HG02852 (cell line): ENCODE measurements around the gene BAIAP3.

Source experiments
- ATAC-seq: cut with Tn5 transposase; IDR thresholded peaks from one replicate; pipeline ENCODE4 v1.9.1; 2021; ENCODE audit warnings: mild to moderate bottlenecking, moderate library complexity; ENCODE audit not compliant: unreplicated experiment

The BAIAP3 gene

DNA sequence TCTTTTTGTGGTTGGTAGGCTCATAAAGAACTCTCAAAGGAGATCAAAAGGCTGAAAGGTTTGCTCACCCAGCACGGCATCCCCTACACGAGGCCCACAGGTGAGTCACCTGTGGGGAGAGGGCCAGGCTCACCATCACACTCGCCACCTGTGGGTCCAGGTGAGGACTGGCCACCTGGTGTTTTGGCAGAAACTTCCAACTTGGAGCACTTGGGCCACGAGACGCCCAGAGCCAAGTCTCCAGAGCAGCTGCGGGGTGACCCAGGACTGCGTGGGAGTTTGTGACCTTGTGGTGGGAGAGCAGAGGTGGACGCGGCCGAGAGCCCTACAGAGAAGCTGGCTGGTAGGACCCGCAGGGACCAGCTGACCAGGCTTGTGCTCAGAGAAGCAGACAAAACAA is 29.4 kb downstream of the BAIAP3 start:
- ATAC-seq = no peak

GRCh38 chr16:1363501-1364041 is 30.1 kb downstream of the BAIAP3 start:
- ATAC-seq = no peak

DNA sequence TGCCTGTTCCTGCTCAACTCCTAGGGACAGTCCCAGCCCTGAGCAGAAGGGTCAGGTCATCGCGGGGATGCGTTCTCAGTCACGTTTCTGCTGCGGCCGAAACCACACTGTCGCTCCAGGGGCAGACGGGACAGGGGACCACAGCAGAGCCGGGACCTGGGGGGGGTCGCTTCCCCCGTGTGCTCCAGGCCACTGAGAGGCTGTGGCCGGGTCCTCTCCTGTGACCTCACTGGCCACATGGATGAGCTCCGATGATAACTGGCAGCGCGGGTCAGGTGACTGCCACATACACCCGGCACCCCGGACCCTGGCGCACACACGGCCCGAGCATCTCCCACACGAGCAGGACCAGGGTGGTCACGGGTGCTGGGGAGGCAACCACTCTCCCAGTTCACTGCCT is 31.1 kb downstream of the BAIAP3 start:
- ATAC-seq = no peak

DNA sequence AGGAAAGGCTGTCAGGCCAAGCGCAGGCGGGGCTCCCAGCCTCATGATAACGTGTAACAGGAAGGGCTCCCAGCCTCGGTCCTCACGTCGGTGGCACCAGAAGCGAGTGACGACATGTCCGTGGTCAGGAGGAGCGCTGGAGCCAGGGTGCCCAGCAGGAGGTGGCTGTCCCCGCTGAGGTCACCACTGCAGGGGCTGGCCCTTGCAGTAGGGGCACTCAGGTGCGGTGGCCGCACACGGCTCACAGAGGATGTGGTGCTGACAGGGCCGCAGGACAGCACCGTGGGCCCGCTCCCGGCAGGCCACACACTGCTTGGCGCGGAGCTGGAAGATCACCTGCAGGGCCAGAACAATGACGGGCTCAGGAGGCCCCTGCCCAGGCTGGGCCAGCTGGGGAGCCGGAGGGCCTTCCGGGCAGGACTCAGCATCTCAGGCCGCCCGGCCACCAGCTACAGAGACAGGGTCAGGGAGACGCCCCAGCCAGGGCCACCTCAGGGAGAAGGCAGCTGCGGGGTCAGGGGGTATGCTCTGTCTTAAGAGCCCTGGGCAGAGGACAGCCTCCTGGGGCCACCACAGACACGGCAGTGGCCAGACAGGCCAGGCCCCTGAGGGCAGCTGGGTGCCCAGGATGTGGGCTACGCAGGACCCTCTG is 32.7 kb downstream of the BAIAP3 start:
- no peak for ATAC-seq

GRCh38 chr16:1366712-1367299 is 33.4 kb downstream of the BAIAP3 start:
- no peak for ATAC-seq

DNA sequence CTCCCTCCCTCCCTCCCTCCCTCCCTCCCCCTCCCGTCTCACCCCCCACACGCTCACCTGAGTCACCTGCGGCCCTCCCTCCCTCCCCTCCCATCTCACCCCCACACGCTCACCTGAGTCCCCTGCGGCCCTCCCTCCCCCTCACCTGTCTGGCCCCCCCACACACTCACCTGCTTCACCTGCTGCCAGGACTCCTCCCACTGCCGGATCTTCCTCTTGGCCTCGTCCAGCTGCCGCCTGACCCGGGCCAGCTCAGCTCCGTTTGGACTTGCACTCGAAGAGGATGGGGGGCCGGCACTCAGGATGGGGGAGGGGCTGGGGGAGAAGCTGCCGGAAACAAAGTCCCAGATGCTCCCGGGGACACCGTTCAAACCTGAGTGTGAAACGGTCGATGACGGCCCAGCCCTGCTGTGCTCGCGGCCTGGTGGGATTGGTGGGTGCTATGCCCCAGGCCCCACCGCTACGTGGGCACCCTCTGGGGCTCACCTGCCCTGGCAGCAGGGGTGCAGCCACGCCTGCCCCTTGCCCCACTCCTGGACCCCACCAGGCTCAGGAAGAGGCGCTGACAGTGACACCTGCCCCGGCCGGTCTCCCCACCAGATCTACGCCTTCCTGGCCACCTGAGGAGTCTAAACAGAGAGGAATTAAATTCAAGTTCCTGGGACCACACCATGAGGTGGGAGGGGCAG is 34.2 kb downstream of the BAIAP3 start:
- no peak for ATAC-seq

DNA sequence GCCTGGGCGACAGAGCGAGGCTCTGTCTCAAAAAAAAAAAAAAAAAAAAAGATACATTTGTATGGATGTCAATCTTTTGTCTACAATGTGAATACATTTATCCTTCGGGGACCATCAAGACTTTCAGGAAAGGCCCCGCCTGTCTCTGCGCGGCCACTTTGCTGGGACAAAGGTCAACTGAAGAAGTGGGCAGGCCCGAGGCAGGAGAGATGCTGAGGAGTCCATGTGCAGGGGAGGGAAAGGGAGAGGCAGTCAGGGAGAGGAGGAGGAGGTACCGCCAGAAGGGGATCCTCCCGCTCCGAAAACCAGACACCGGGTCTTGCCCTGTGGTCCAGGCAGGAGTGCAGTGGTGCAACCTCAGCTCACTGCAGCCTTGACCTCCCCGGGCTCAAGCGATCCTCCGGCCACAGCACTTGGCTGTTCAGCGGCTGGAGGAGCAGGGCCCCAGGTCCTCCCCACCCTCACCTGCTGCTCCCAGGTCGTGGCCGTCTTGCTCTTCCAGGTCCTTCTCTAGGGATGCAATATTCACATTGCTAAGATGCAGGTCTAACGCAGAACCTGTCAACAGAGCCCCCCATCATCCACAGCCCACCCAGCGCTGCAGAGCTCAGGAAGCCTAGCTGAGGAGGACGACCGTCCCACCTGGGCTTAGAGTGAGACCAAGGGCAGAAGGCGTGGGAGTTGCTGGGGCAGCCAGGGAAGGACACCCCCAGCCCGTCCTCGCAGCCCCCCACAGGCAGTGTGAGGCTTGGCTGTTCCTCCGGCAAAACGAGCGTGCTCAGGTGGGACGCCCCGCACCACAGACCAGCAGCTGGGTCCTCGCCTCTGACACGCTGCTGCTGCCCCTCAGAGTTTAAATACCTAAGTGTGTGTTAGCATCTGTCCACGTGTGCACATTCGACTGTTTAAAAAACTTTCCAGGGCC is 37.9 kb downstream of the BAIAP3 start:
- ATAC-seq = no peak

DNA sequence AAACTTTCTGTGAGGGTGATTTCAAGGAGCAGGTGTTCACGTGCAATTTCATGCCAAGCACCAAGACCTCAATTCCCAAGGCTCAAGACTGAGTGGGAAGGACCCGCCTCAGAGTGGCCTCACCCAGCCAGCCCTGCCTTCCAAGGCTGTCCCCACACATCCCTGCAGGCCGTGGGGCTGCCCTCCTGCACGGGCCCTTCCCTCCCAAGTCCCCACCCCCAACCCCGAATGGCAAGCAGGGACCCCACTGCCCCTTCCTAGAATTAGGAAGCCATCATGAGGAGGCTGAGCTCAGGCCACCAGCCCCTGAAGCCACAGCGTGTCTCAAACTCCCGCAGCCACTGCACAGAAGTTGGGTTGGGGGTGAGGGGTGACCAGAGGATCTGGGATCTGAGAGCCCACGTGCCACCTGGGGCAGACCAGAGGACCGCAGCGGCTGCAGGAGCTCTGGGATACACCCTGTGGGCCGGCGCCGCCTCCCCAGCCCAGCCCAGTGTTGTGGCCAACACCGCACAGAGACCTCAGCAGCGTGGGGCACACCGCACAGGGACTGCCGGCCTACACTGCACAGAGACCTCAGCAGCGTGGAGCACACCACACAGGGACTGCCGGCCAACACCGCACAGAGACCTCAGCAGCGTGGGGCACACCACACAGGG is 39.0 kb downstream of the BAIAP3 start:
- ATAC-seq = no peak

- no peak for ATAC-seq
These were observed 41.2 kb downstream of the BAIAP3 start for GRCh38 chr16:1374418-1375297.

- no peak for ATAC-seq
These were observed 41.8 kb downstream of the BAIAP3 start for GRCh38 chr16:1375298-1375640.

DNA sequence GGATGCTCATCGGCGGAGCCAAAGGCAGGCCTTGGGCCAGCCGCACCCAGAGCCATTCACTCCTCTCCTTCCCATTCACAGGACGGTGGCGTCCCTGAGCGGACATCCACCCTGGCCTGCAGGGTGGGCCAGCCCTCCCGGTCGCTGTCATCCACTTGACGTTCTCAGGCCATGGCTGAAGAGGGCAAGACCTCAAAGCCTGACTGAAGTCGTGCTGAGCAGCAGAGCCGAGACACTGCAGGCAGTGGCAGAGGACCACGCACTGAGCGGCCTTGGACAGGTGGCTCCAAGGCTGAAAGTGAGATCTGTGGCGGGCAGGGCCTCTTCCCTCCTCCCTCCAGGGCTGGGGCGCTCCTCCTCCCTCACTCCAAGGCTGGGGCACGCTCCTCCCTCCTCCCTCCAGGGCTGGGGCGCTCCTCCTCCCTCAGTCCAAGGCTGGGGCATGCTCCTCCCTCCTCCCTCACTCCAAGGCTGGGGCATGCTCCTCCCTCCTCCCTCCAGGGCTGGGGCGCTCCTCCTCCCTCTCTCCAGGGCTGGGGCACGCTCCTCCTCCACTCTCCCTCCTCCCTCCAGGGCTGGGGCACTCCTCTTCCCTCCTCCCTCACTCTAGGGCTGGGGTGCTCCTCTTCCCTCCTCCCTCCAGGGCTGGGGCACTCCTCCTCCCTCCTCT is 42.4 kb downstream of the BAIAP3 start:
- ATAC-seq = no peak

GRCh38 chr16:1377406-1378010 is 44.1 kb downstream of the BAIAP3 start:
- ATAC-seq = no peak

- no peak for ATAC-seq
These were observed 44.8 kb downstream of the BAIAP3 start for GRCh38 chr16:1378087-1378803.

- peak; percentile 36 for ATAC-seq
These were observed 45.4 kb downstream of the BAIAP3 start for GRCh38 chr16:1378804-1379303.

GRCh38 chr16:1379304-1380076 is 46.0 kb downstream of the BAIAP3 start:
- peak; percentile 42 for ATAC-seq

GRCh38 chr16:1380195-1380594 is 46.8 kb downstream of the BAIAP3 start:
- no peak for ATAC-seq
